Measurements from ENCODE around the gene FMO3. TPM values are rescaled to one million over a fixed set of nuclear protein-coding genes. Genes with fewer than 3 reads are reported as not detected.

The FMO3 gene
- total and polyA plus RNA-seq, 2 donors (not counting 3 experiments of a cell fraction or from before 2014, with no cell fraction given), result not detected

DNA sequence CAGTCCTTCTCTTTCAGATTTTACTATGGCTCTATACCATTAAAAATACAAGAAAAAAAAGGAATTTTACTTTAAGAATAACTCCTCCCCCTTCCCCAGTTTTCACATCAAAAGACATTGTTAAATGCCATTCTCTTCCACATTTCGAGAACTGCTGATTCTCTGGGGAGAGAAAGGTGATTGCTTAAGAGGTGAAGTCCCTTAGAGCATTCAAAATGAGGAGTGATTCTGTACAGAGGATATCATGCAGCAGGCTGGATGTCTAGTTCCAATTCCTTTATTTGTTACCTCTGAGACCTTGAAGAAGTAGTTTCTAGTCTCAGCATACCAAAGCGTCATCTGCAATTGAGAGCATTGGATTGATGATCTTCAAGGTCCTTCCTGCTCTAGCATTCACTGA, 46.9 kb downstream of the FMO3 start:
- Histone ChIP-seq H3K4me2 (ENCODE audit: insufficient read depth, low read length) (no peak overlapping the region), H3K79me2 (ENCODE audit: control insufficient read depth, insufficient read depth, low read length) (no peaks in the 10 kb centered on the region), H3K9me3 (replicated peaks; ENCODE audit: control insufficient read depth, insufficient read depth, low read length) (no peaks in the 10 kb centered on the region), H4K20me1 (replicated peaks; ENCODE audit: control insufficient read depth, extremely low read depth, insufficient read depth, low read length) (no peaks in the 10 kb centered on the region), H3K9ac (replicated peaks; ENCODE audit: extremely low read depth, insufficient read depth, low read length) (no peak overlapping the region), H3K27me3 (ENCODE audit: control insufficient read depth in 2 of 2, insufficient read depth in 2 of 2, low read length in 2 of 2) (no peaks in the 10 kb centered on the region), H3K4me3 (replicated peaks in 1 of 3; ENCODE audit: insufficient read depth in 1 of 3, low read depth in 1 of 3, low read length in 3 of 3) (no peak overlapping the region), H3K27ac (ENCODE audit: insufficient read depth, low read depth, low read length) (no peak overlapping the region), H3K4me1 (ENCODE audit: control insufficient read depth, extremely low read depth, insufficient read depth, low read length) (no peaks in the 10 kb centered on the region), H3K9me1 (replicated peaks; ENCODE audit: control insufficient read depth, extremely low read depth, insufficient read depth, low read length) (no peaks in the 10 kb centered on the region), H3K36me3 (ENCODE audit: control insufficient read depth in 2 of 2, extremely low read depth in 1 of 2, insufficient read depth in 2 of 2, low read length in 2 of 2) (no peaks in the 10 kb centered on the region), H2AFZ (ENCODE audit: low read depth, low read length) (no peak overlapping the region)
- TF ChIP-seq, protein P1, sequence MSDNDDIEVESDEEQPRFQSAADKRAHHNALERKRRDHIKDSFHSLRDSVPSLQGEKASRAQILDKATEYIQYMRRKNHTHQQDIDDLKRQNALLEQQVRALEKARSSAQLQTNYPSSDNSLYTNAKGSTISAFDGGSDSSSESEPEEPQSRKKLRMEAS (IDR thresholded peaks at IDR 0.05; ENCODE audit: insufficient read depth, insufficient read length), result no peak
- TF ChIP-seq CTCF (IDR thresholded peaks at IDR 0.05; ENCODE audit: extremely low read depth in 1 of 2, insufficient read depth in 1 of 2, low read depth in 1 of 2, low read length in 2 of 2) (no peak), GATA2 (IDR thresholded peaks at IDR 0.05; ENCODE audit: insufficient read depth, insufficient read length, low read depth, low read length) (no peak), POLR2A (IDR thresholded peaks at IDR 0.05; ENCODE audit: low read depth, low read length) (no peak), JUN (IDR thresholded peaks at IDR 0.05; ENCODE audit: borderline replicate concordance, insufficient read depth, insufficient read length, low read depth) (no peak), FOS (IDR thresholded peaks at IDR 0.05; ENCODE audit: borderline replicate concordance, insufficient read depth, low read length) (no peak), EZH2 (IDR thresholded peaks at IDR 0.05; ENCODE audit: borderline replicate concordance, low read depth, low read length, severe bottlenecking) (no peak), MYC (IDR thresholded peaks at IDR 0.05; ENCODE audit: low read depth, low read length) (no peak), POLR2AphosphoS5 (IDR thresholded peaks at IDR 0.05; ENCODE audit: insufficient read depth, low read depth, low read length) (no peak)
- ChIA-PET CTCF (no interaction called here), POLR2A (no interaction called here)
- intact Hi-C loops (cut with micrococcal nuclease), result no loop called here
- BruUV-seq (replicated peaks), result no TSS peak
- dilution Hi-C loops (cut with MboI; ENCODE audit: extremely low pct_ligation_motif_present, low sequenced_read_pairs), result no loop called here
- FAIRE-seq, result no peak
- no peak for DNase-seq (ENCODE audit: low read depth, low spot score)
